ENCODE data around the gene GPR18. TPM values are rescaled to one million over a fixed set of nuclear protein-coding genes. Genes with fewer than 3 reads are reported as not detected.

Gene GPR18
- total and polyA plus RNA-seq, 2 of the 4 experiments (the other 2 are of a cell fraction) = not detected

- Histone ChIP-seq H3K23ac (ENCODE audit: low read depth, low read length) (no peak overlapping the region), H4K91ac (ENCODE audit: insufficient read depth, low read depth, low read length) (no peak overlapping the region), H3K9me1 (ENCODE audit: insufficient read depth, low read length) (peaks cover 6% of the 10 kb centered on the region; the same call in 1 of the 2 replicates), H3K4me3 (ENCODE audit: insufficient read depth, low read depth, low read length) (no peak overlapping the region), H3K9ac (ENCODE audit: low read depth, low read length) (no peak overlapping the region), H2AK9ac (replicated peaks; ENCODE audit: low read depth, low read length, poor library complexity) (no peak overlapping the region), H2AFZ (replicated peaks; ENCODE audit: low read length, poor library complexity) (no peak overlapping the region), H3K4ac (ENCODE audit: low read depth, low read length) (no peak overlapping the region), H3K18ac (ENCODE audit: low read depth, low read length) (no peak overlapping the region), H4K8ac (ENCODE audit: low read depth in 2 of 2, low read length in 2 of 2) (no peak overlapping the region), H2AK5ac (ENCODE audit: low read depth, low read length) (no peak overlapping the region), H4K5ac (ENCODE audit: low read depth, low read length) (no peak overlapping the region), H3K56ac (ENCODE audit: extremely low read depth, insufficient read depth, low read length) (no peak overlapping the region), H3K9me3 (ENCODE audit: control insufficient read depth, insufficient read depth, low read length) (no peaks in the 10 kb centered on the region), H2BK15ac (ENCODE audit: low read depth, low read length) (no peak overlapping the region), H3K4me2 (ENCODE audit: low read depth, low read length) (no peak overlapping the region), H4K20me1 (ENCODE audit: insufficient read depth, low read length) (peaks cover 59% of the 10 kb centered on the region), H3K27me3 (ENCODE audit: control insufficient read depth, insufficient read depth, low read length) (no peaks in the 10 kb centered on the region), H3K14ac (replicated peaks; ENCODE audit: low read depth, low read length) (no peak overlapping the region), H2BK5ac (ENCODE audit: low read depth, low read length, poor library complexity, severe bottlenecking) (no peak overlapping the region), H3K4me1 (ENCODE audit: control insufficient read depth, insufficient read depth, low read length) (peaks cover 2% of the 10 kb centered on the region; the same call in 1 of the 2 replicates), H2BK20ac (ENCODE audit: low read depth, low read length) (no peak overlapping the region), H3K36me3 (ENCODE audit: control insufficient read depth, insufficient read depth, low read length) (peaks cover 3% of the 10 kb centered on the region; the same call in 1 of the 2 replicates), H3K79me1 (ENCODE audit: low read depth in 1 of 2, low read length in 2 of 2) (peaks cover 31 to 67% of the 10 kb centered on the region in 2 experiments), H3K27ac (ENCODE audit: insufficient read depth, low read length) (no peak overlapping the region), H2BK120ac (ENCODE audit: low read depth, low read length) (no peak overlapping the region)
- intact Hi-C loops (cut with micrococcal nuclease) (no loop called here), in situ Hi-C loops (cut with MboI; ENCODE audit: low sequenced_read_pairs) (no loop called here), dilution Hi-C loops (cut with HindIII; ENCODE audit: low sequenced_read_pairs, unreplicated experiment) (no loop called here)
- ATAC-seq (ENCODE audit: low read depth) (no peak), DNase-seq (no peak)
- ChIA-PET CTCF (interaction anchor here (1.1 kb wide), 1 partner anchor 11 kb away, joined by 3 read pairs; no protein-coding TSS in a partner anchor), POLR2A (ENCODE audit: unreplicated experiment) (no interaction called here)
- no TSS peak for BruUV-seq (replicated peaks)
- TF ChIP-seq SMC3 (IDR thresholded peaks at IDR 0.05; ENCODE audit: low read depth, low read length) (no peak), USF2 (IDR thresholded peaks at IDR 0.05; ENCODE audit: low read depth, low read length) (no peak), RAD21 (IDR thresholded peaks at IDR 0.05; ENCODE audit: low read length) (no peak), FOS (IDR thresholded peaks at IDR 0.05; ENCODE audit: low read depth, low read length) (no peak), CEBPB (IDR thresholded peaks at IDR 0.05; ENCODE audit: low read depth, low read length) (no peak), MAFK (IDR thresholded peaks at IDR 0.05; ENCODE audit: low read depth, low read length) (no peak)
- 96% methylated on average over 4 of the region's 7 CpGs; no CpG with 5 or more reads in 1 of the 2 experiments for WGBS, 2 experiments (ENCODE audit: extremely low coverage in 2 of 2, insufficient read length in 1 of 2)
These were observed 50.7 kb downstream of the GPR18 start for GRCh38 chr13:99207511-99207910.

Data from IMR-90 (cell line).